ENCODE measurements around the gene TLE5.

- TF ChIP-seq CTCF (IDR thresholded peaks at IDR 0.05; ENCODE audit: poor library complexity) (no peak), EZH2 (IDR thresholded peaks at IDR 0.05; ENCODE audit: borderline replicate concordance) (no peak), EZH2phosphoT487 (IDR thresholded peaks at IDR 0.05; ENCODE audit: low read depth, severe bottlenecking, unreplicated experiment) (no peak)
These were observed 41.9 kb downstream of the TLE5 start for GRCh38 chr19:3020321-3020960.

Measured in hepatocyte (in vitro differentiated cells).